HepG2 (cell line): Measurements from ENCODE around the gene MAPK7.

ENCODE experiments used
- ARID3A ChIP-seq: IDR thresholded peaks from 2 replicates; pipeline ENCODE4 v1.6.1; 2012; ENCODE audit warnings: low read depth, low read length, improper control_type of control experiment
- ASH2L ChIP-seq: fragments of 300-600, 200-600 bp; sonication (generic); IDR thresholded peaks from 2 replicates; pipeline ENCODE4 v1.7.0; 2017; ENCODE audit warnings: low read depth, mild to moderate bottlenecking, moderate library complexity, mixed read lengths, low read length; ENCODE audit not compliant: insufficient read length
- CHD2 ChIP-seq: IDR thresholded peaks from 2 replicates; pipeline ENCODE4 v1.6.1; 2011; ENCODE audit warnings: low read depth, low read length, improper control_type of control experiment
- CTCF ChIP-seq: sonication (generic); formaldehyde crosslinking; IDR thresholded peaks from 2 replicates; pipeline ENCODE4 v1.5.0; 2020; ENCODE audit warnings: mild to moderate bottlenecking, missing genetic modification reagents, moderate library complexity
- EZH2 ChIP-seq: conservative IDR thresholded peaks from 2 replicates; pipeline ENCODE4 v1.6.1; 2012; ENCODE audit warnings: mild to moderate bottlenecking, low read depth, low read length, moderate library complexity
- MAFK ChIP-seq, 2 experiments: IDR thresholded peaks in 1 of 2; conservative IDR thresholded peaks in 1 of 2; 2 replicates each; pipeline ENCODE4 v1.6.1; 2011; ENCODE audit warnings: improper control_type of control experiment in 2 of 2, low read length in 2 of 2
- PAWR ChIP-seq: sonication (generic); formaldehyde crosslinking; IDR thresholded peaks from 2 replicates; pipeline ENCODE4 v1.4.0; 2020; ENCODE audit warnings: missing genetic modification reagents, mild to moderate bottlenecking, borderline replicate concordance
- POLR2A ChIP-seq, 2 experiments: IDR thresholded peaks; 2 replicates each; pipeline ENCODE4 v1.6.1; 2011; ENCODE audit warnings: low read depth in 2 of 2, low read length in 2 of 2, mild to moderate bottlenecking in 1 of 2, moderate library complexity in 1 of 2; ENCODE audit not compliant: insufficient read depth in 1 of 2
- STAT6 ChIP-seq: sonication (generic); formaldehyde crosslinking; IDR thresholded peaks from 2 replicates; pipeline ENCODE4 v1.4.0; 2020; ENCODE audit warnings: missing genetic modification reagents, mild to moderate bottlenecking, borderline replicate concordance
- TAF1 ChIP-seq: sonication (generic); formaldehyde crosslinking; IDR thresholded peaks from 2 replicates; pipeline ENCODE4 v1.4.0; 2020; ENCODE audit warnings: missing genetic modification reagents
- ZBTB49 ChIP-seq: sonication (generic); formaldehyde crosslinking; IDR thresholded peaks from 2 replicates; pipeline ENCODE4 v1.4.0; 2020; ENCODE audit warnings: missing genetic modification reagents, borderline replicate concordance
- ZNF232 ChIP-seq: sonication (generic); formaldehyde crosslinking; IDR thresholded peaks from 2 replicates; pipeline ENCODE4 v1.4.0; 2020; ENCODE audit warnings: missing genetic modification reagents, borderline replicate concordance

- TF ChIP-seq POLR2A (IDR thresholded peaks at IDR 0.05; ENCODE audit: insufficient read depth in 1 of 2, low read depth in 2 of 2, low read length in 2 of 2) (no peak), ASH2L (no peak), MAFK (conservative IDR thresholded peaks at IDR 0.05 in 1 of 2, IDR thresholded peaks at IDR 0.05 in 1 of 2; ENCODE audit: low read length in 2 of 2) (no peak), ZBTB49 (no peak), ARID3A (no peak), CTCF (no peak), TAF1 (CRISPR knock-in tag) (no peak), EZH2 (no peak), STAT6 (CRISPR knock-in tag) (no peak), ZNF232 (no peak), CHD2 (no peak), PAWR (CRISPR knock-in tag) (no peak)
Measured at GRCh38 chr17:19379361-19380065, 1.2 kb downstream of the MAPK7 start.
